Endothelial cell (in vitro differentiated cells): ENCODE measurements around the gene PPM1B. TPM values are rescaled to one million over a fixed set of nuclear protein-coding genes. Genes with fewer than 3 reads are reported as not detected.

Source experiments
- DNase-seq: peaks from one replicate; pipeline ENCODE4 v3.0.0; 2021; ENCODE audit warnings: low spot score
- H3K27ac Mint-ChIP-seq: one replicate; pipeline ENCODE4 v1.8.0; 2021; ENCODE audit warnings: mixed read lengths, inconsistent platforms; ENCODE audit not compliant: unreplicated experiment
- H3K27me3 Mint-ChIP-seq: one replicate; pipeline ENCODE4 v1.8.0; 2021; ENCODE audit warnings: mild to moderate bottlenecking, moderate library complexity, mixed read lengths, inconsistent platforms; ENCODE audit not compliant: unreplicated experiment
- H3K36me3 Mint-ChIP-seq: one replicate; pipeline ENCODE4 v1.8.0; 2021; ENCODE audit warnings: mild to moderate bottlenecking, low read depth, mixed read lengths, inconsistent platforms; ENCODE audit not compliant: unreplicated experiment
- H3K4me1 Mint-ChIP-seq: one replicate; pipeline ENCODE4 v1.8.0; 2021; ENCODE audit warnings: mild to moderate bottlenecking, mixed read lengths, inconsistent platforms; ENCODE audit not compliant: unreplicated experiment
- H3K4me3 Mint-ChIP-seq: one replicate; pipeline ENCODE4 v1.8.0; 2021; ENCODE audit warnings: mild to moderate bottlenecking, mixed read lengths, inconsistent platforms; ENCODE audit not compliant: unreplicated experiment
- H3K9me3 Mint-ChIP-seq: one replicate; pipeline ENCODE4 v1.8.0; 2021; ENCODE audit warnings: mixed read lengths, inconsistent platforms; ENCODE audit not compliant: unreplicated experiment
- CTCF ChIP-seq: fragments of 200-600 bp; sonication (generic); IDR thresholded peaks from one replicate; pipeline ENCODE4 v1.5.0; 2021; ENCODE audit warnings: antibody characterized with exemption; ENCODE audit not compliant: unreplicated experiment
- total RNA-seq: library from RNA; stranded (reverse); fragmentation: NEBNext Ultra II Directional; extraction: Animal tissue kit (Norgen Biotek cat#: 25700); gene quantifications from one replicate; pipeline ENCODE4 v1.2.1, GENCODE V29; 2021; ENCODE audit not compliant: unreplicated experiment

PPM1B gene
- total RNA-seq, 1 donor from 2014 or later = 31.2 TPM

GRCh38 chr2:44267796-44268648 is 99.3 kb downstream of the PPM1B start:
- Mint-ChIP-seq H3K9me3 (no peaks in the 10 kb centered on the region), H3K27ac (no peak overlapping the region), H3K4me1 (no peaks in the 10 kb centered on the region), H3K27me3 (peaks cover 6% of the 10 kb centered on the region), H3K4me3 (no peak overlapping the region), H3K36me3 (no peaks in the 10 kb centered on the region)
- no peak for TF ChIP-seq CTCF
- DNase-seq = no peak

- H3K4me1 Mint-ChIP-seq = no peaks in the 10 kb centered on the region
- H3K9me3 Mint-ChIP-seq = no peaks in the 10 kb centered on the region
- no peaks in the 10 kb centered on the region for H3K36me3 Mint-ChIP-seq
- H3K27me3 Mint-ChIP-seq = peaks cover 6% of the 10 kb centered on the region
- no peak for DNase-seq
- no peak overlapping the region for H3K4me3 Mint-ChIP-seq
- no peak for TF ChIP-seq CTCF
- H3K27ac Mint-ChIP-seq = no peak overlapping the region
Observed at GRCh38 chr2:44269831-44270230, 101.2 kb downstream of the PPM1B start.

GRCh38 chr2:44271296-44271695 is 102.6 kb downstream of the PPM1B start:
- no peaks in the 10 kb centered on the region for H3K4me1 Mint-ChIP-seq
- H3K27me3 Mint-ChIP-seq = peaks cover 6% of the 10 kb centered on the region
- no peaks in the 10 kb centered on the region for H3K9me3 Mint-ChIP-seq
- no peak for TF ChIP-seq CTCF
- H3K4me3 Mint-ChIP-seq = no peak overlapping the region
- no peaks in the 10 kb centered on the region for H3K36me3 Mint-ChIP-seq
- no peak for DNase-seq
- no peak overlapping the region for H3K27ac Mint-ChIP-seq

GRCh38 chr2:44273076-44273475 is 104.4 kb downstream of the PPM1B start:
- Mint-ChIP-seq H3K4me3 (no peak overlapping the region), H3K27ac (no peak overlapping the region), H3K9me3 (no peaks in the 10 kb centered on the region), H3K36me3 (no peaks in the 10 kb centered on the region), H3K27me3 (peaks cover 6% of the 10 kb centered on the region), H3K4me1 (no peaks in the 10 kb centered on the region)
- DNase-seq = no peak
- no peak for TF ChIP-seq CTCF

- no peak overlapping the region for H3K27ac Mint-ChIP-seq
- no peaks in the 10 kb centered on the region for H3K9me3 Mint-ChIP-seq
- TF ChIP-seq CTCF = no peak
- H3K4me3 Mint-ChIP-seq = no peak overlapping the region
- H3K4me1 Mint-ChIP-seq = no peaks in the 10 kb centered on the region
- H3K36me3 Mint-ChIP-seq = no peaks in the 10 kb centered on the region
- no peak for DNase-seq
- peaks cover 6% of the 10 kb centered on the region for H3K27me3 Mint-ChIP-seq
Observed at GRCh38 chr2:44273596-44273995, 104.9 kb downstream of the PPM1B start.
